IPS-20b (cell line): ENCODE measurements around the gene ING5.
A peak's percentile ranks its signal among the peaks of the same experiment; 100 is the strongest.

Experiments used
- H3K27ac ChIP-seq: one replicate; pipeline ENCODE4 v1.5.1; 2013; ENCODE audit warnings: low read length
- H3K27me3 ChIP-seq: 2 replicates; pipeline ENCODE4 v1.6.1; 2013; ENCODE audit warnings: mild to moderate bottlenecking, low read length, inconsistent platforms; ENCODE audit not compliant: insufficient read depth
- H3K36me3 ChIP-seq: 2 replicates; pipeline ENCODE4 v1.6.1; 2013; ENCODE audit warnings: low read depth, mild to moderate bottlenecking, inconsistent platforms, low read length, moderate library complexity; ENCODE audit not compliant: insufficient read depth
- H3K4me1 ChIP-seq: 2 replicates; pipeline ENCODE4 v1.6.1; 2013; ENCODE audit warnings: mild to moderate bottlenecking, control low read depth, inconsistent platforms, low read length, moderate library complexity; ENCODE audit not compliant: insufficient read depth
- H3K4me3 ChIP-seq: 2 replicates; pipeline ENCODE4 v1.5.1; 2013; ENCODE audit warnings: mild to moderate bottlenecking, low read length, inconsistent platforms
- H3K9ac ChIP-seq: 2 replicates; pipeline ENCODE4 v1.6.1; 2013; ENCODE audit warnings: low read depth, mild to moderate bottlenecking, inconsistent platforms, low read length, moderate library complexity
- H3K9me3 ChIP-seq: 2 replicates; pipeline ENCODE4 v1.6.1; 2013; ENCODE audit warnings: mild to moderate bottlenecking, low read depth, low read length, inconsistent platforms; ENCODE audit not compliant: insufficient read depth

ING5 gene

DNA sequence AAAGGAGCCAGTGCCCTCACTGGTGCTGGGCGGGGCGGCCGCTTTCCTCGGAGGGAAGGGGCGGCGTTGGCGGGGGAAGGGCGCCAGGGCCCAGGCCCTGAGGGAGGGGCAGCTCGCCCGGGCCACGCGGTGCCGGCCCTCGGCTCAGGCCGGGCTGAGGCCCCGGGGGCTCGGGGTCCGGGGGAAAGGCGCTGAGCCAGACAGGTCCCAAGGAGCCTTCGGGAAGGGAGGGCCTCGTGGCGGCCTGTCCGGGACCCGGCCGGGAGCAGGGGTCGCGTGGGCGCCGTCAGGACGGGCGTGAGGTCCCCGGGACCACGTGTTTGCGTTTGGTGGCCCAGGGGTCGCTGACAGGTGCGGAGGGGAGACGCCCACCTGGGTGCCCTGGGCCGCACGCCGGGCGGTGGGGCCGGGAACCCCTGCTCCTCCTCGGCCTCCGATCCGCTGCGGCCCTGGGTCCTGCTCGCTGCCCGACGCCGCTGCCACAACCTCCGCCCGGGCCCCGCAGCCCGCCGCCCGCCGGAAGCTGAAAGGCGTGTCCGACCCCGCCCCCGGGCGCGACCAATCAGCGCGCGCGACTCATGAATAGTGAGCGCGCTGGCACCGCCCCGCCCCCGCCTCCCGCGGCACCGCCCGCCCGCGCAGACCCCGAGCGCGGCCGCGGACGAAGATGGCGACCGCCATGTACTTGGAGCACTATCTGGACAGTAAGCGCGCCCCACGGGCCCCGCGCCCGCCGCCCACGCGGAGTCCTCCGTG lies at the start of gene ING5:
Gene ING5 (plus strand): TSS at position 641 of the 756 bp plus-strand sequence. CDS start 27 bp downstream, at position 668.
- Histone ChIP-seq H3K4me1 (no peaks in the 10 kb centered on the region), H3K27ac (peak within 1 kb of the TSS; percentile 77), H3K4me3 (peak within 1 kb of the TSS; percentile 76), H3K27me3 (no peaks in the 10 kb centered on the region), H3K9me3 (peaks cover 5% of the 10 kb centered on the region), H3K36me3 (peaks cover 27% of the 10 kb centered on the region), H3K9ac (peak within 1 kb of the TSS; percentile 96)

DNA sequence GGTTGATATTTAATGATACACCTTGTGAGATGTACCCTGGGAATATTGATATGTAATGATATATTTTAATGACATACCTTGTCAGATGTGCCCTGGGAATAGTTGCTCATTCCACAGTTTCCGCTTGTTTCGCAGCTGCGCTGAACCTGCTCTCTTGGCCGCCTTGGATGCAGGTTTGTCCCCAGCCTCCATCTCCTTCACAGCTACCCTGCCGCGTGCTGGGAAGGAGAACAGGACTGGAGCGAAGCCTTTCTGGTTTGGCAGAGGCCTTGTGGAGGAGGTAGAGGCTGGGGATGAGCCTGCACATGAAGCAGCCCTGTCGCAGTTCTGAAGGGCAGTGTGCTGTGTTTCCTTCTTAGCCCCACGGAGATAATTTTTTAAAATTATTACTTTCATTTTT lies 49.7 kb upstream of the ING5 start:
- Histone ChIP-seq H3K27me3 (no peaks in the 10 kb centered on the region), H3K36me3 (peaks cover 56% of the 10 kb centered on the region)

DNA sequence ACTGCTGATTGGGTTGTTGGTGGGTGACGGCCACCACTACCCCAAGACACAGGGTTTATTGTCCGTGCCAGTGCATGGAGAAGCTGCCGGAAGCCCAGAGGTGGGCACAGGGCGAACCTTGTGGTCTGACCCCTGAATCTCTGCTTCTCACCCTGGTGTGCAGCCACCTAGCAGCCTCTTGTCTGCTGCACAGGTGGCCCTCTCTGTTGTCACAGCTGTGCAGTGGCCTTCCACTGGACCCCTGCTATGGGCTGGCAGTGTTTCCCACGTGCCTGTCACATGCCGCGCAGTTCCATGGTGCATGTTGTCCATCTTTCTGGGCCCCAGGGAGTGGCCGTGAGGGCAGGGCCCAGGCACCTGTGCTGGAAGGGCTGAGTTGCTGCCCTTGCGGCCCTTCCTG lies 49.1 kb upstream of the ING5 start:
- H3K36me3 ChIP-seq: peaks cover 56% of the 10 kb centered on the region

More for the DNA sequence above, 49.7 kb upstream of the ING5 start:
- Histone ChIP-seq H3K9ac (no peak overlapping the region), H3K9me3 (no peaks in the 10 kb centered on the region), H3K4me3 (no peak overlapping the region), H3K4me1 (peaks cover 10% of the 10 kb centered on the region), H3K27ac (no peak overlapping the region)

DNA sequence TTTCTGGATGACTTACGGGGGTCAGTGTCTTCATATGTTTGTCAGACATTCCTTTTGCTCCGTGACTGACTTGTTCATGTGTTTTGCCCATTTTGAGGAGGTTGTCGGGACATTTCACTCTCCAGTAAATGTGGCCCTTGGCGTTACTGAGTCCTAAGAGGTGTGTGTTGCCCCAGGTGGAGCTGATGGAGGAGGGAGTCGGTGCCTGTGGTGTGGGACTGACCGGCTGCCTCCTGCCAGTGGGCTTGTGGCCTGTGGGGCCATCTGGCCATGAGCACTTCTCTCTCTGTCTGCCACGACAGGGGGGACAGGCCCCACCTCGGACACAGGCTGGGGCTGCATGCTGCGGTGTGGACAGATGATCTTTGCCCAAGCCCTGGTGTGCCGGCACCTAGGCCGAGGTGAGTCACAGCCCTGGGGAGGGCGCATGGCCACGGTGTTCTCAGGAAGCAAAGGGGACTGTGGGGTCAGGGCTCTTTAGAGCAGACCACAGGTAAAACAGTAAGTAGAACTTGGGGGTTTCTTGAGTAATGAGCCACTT lies 48.6 kb upstream of the ING5 start:
- H3K27ac ChIP-seq: no peak overlapping the region
- H3K27me3 ChIP-seq: no peaks in the 10 kb centered on the region
- no peak overlapping the region for H3K4me3 ChIP-seq
- H3K9ac ChIP-seq: no peak overlapping the region
- H3K36me3 ChIP-seq: peaks cover 56% of the 10 kb centered on the region
- no peaks in the 10 kb centered on the region for H3K9me3 ChIP-seq
- H3K4me1 ChIP-seq: peaks cover 10% of the 10 kb centered on the region

More for the DNA sequence above, 49.1 kb upstream of the ING5 start:
- Histone ChIP-seq H3K27ac (no peak overlapping the region), H3K4me3 (no peak overlapping the region), H3K27me3 (no peaks in the 10 kb centered on the region), H3K9ac (no peak overlapping the region), H3K9me3 (no peaks in the 10 kb centered on the region), H3K4me1 (peaks cover 10% of the 10 kb centered on the region)

DNA sequence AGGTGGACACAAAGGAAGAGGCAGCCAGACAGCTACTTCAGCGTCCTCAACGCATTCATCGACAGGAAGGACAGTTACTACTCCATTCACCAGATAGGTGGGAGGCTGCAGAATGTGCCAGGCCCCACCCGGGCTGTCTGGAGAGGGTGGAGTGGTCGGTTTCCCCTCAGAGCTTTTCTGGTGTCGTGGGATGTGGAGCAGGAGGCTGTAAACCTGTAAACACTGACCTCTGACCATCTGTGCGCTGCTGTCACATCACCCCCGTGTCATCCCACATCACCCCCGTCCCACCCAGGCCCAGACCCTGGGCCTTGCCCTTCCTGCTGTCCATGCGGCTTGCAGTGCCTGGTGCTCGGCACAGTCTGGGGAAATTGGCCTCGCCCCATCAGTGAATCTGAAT lies 47.3 kb upstream of the ING5 start:
- Histone ChIP-seq H3K36me3 (peaks cover 69% of the 10 kb centered on the region), H3K9me3 (no peaks in the 10 kb centered on the region), H3K9ac (no peak overlapping the region), H3K4me1 (peaks cover 10% of the 10 kb centered on the region), H3K27me3 (no peaks in the 10 kb centered on the region), H3K4me3 (no peak overlapping the region), H3K27ac (no peak overlapping the region)

DNA sequence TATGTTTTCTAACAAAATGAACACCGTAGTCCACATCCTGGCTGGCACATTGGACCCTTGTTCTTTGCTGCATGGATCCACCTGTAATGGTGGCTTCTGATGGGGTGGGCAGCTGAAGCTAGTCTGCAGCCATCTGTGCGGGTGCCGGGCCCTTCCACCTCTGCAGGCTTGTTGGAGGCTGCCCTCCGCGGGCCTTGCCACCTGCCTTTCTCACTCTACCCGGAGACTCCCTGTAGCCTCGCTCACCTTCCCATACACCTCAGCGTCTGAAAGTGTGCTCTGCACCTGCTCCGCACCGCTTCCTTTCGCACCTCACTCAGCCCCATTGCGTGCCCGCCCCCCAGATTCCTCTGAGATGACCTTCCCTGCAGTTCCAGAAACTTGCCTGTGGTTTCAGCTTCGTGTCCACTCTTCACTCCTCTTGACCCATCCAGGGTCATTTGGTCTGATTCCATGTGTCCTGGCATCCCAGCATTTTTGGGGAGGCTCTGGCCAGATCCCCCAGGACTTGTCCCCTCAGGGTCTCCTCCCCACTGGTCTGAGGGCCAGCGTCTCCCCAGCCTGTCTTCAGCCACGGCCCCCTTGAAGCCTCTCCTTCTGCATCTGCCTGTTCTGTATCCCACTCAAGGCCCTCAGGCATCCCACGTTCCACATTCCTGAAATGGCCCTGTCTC lies 46.2 kb upstream of the ING5 start:
- no peak overlapping the region for H3K27ac ChIP-seq
- no peaks in the 10 kb centered on the region for H3K9me3 ChIP-seq
- H3K9ac ChIP-seq: no peak overlapping the region
- H3K4me3 ChIP-seq: no peak overlapping the region
- H3K4me1 ChIP-seq: peaks cover 2% of the 10 kb centered on the region; the same call in 1 of the 2 replicates
- peaks cover 80% of the 10 kb centered on the region for H3K36me3 ChIP-seq
- no peaks in the 10 kb centered on the region for H3K27me3 ChIP-seq

DNA sequence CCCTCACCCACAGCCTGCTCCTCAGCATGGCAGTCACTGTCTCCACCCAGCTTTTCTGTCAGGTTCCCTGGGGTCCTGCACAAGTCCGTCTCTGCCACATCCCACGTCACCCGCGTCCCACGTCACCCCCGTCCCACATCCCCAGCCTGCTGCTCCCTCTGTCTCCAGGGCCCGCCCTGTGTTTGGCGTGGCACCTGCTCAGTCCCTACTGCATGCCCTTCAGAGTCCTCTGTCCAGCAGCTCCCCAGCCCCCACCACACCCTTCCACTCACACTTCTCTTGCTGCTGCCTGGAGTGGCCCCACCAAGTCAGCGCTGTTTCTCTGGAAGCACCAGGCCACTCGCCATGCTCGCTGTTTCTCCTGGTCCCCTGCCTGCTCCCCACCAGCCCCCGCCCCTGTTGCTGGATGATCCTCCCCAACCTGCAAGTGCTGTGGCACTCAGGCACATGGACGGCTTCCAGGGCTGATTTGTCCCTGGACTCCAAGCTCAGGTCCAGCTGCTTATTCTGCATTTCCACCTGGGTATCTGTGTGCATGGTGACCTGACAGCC lies 45.6 kb upstream of the ING5 start:
- H3K9ac ChIP-seq: no peak overlapping the region
- no peaks in the 10 kb centered on the region for H3K27me3 ChIP-seq
- H3K4me1 ChIP-seq: no peaks in the 10 kb centered on the region
- no peak overlapping the region for H3K27ac ChIP-seq
- peaks cover 80% of the 10 kb centered on the region for H3K36me3 ChIP-seq
- no peak overlapping the region for H3K4me3 ChIP-seq
- H3K9me3 ChIP-seq: no peaks in the 10 kb centered on the region

DNA sequence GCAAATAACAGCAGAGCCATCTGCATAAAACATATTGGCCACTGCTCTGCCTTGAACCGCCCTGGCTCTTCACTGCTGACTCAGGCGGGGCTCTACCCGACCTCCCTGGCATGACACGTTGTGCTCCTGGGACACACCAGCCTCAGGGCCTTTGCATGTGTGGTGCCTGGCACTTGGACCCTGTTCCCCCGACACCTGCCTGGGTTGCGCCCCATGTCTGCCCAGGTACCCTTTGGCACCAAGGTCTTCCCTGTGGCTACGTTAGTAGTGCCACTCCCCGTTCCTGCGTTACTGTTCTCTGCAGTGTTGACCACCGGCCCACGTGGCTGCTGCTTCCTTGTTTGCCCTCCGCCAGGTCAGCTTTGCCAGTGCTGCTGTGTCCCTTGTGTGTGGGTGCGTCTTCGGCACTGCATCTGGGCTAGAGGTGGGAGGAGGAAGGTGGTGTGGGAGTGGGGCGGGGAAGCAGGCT lies 44.0 kb upstream of the ING5 start:
- Histone ChIP-seq H3K4me3 (no peak overlapping the region), H3K36me3 (peaks cover 77% of the 10 kb centered on the region), H3K27ac (no peak overlapping the region), H3K9ac (no peak overlapping the region), H3K9me3 (no peaks in the 10 kb centered on the region), H3K4me1 (no peaks in the 10 kb centered on the region), H3K27me3 (no peaks in the 10 kb centered on the region)

DNA sequence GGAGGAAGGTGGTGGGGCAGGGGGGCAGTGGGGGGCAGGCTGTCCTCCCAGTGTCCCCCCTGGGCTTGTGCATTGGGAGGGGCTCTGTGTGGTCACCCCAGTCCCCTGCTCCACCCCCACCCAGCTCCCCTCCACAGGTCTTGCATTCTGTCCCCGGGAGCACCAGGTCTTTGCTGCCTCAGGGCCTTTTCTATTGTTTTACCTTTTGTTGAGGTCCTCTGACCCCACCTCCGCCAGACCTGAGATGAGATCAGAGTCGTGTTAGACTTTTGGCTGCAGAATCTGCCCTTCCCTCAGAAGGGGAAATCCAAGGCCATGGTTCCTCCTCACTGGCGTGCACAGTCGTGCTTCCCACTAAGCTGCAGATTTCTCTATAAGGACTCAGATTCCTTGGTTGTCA lies 43.5 kb upstream of the ING5 start:
- Histone ChIP-seq H3K4me3 (no peak overlapping the region), H3K27me3 (no peaks in the 10 kb centered on the region), H3K9me3 (no peaks in the 10 kb centered on the region), H3K36me3 (peaks cover 73% of the 10 kb centered on the region), H3K9ac (no peak overlapping the region), H3K27ac (no peak overlapping the region), H3K4me1 (no peaks in the 10 kb centered on the region)

DNA sequence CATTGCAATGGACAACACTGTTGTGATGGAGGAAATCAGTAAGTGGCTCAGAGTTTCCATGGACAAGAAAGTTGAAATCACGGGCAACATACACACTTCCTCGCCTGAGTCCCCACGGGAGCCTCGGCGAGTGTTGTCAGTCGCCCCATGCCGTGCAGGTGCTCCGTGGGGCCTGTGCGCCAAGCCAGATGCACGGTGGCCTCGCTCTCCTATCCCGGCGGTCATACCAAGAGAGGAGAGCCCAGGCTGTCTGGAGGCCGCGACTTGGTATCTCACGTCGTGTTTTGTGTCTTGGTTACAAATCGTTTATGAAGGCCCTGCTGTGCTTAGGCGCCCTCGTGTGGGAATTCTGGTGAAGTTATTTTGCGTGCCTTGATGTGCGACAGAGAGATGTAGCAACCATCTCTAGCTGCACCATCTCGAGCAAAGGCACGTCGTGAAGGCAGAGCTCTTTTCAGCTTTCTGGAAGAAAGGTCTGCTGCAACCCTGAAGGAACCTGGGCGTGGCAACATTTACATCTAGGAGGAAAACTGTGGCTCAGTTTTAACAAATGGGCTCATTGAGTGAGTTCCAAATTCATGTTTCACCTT lies 42.6 kb upstream of the ING5 start:
- H3K4me3 ChIP-seq: no peak overlapping the region
- no peaks in the 10 kb centered on the region for H3K27me3 ChIP-seq
- H3K27ac ChIP-seq: no peak overlapping the region
- H3K9ac ChIP-seq: no peak overlapping the region
- H3K36me3 ChIP-seq: peaks cover 67% of the 10 kb centered on the region
- H3K4me1 ChIP-seq: no peaks in the 10 kb centered on the region
- H3K9me3 ChIP-seq: no peaks in the 10 kb centered on the region

DNA sequence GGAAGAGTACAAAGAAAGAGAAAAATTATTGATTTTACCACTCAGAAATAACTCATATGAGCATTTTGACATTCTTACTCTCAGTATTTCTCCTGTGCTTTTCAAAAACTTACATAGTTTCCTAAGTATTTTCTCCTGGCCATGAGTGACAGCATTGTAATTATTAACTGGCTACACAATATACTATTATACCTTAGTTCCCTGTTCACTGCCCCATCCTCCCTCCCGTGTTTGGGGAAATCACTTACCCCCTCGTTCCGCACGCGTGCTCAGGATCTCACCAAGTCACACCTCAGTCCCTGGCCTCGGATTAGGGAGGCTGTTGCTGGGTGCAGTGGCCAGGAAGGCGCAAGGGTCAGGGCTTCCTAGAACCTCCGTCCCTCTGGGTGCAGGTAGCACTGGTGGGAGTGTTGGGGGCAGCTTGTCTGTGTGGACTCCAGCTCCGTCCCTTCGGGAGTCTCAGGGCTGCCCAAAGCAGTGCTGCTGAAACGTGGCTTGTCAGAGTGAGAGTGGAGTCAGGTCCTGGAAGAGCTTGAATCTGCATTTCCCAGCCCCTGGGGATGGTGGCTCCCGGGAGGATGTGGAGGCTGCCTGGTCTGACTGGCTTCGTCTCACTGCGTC lies 41.1 kb upstream of the ING5 start:
- Histone ChIP-seq H3K4me3 (no peak overlapping the region), H3K4me1 (no peaks in the 10 kb centered on the region), H3K9me3 (no peaks in the 10 kb centered on the region), H3K27me3 (no peaks in the 10 kb centered on the region), H3K27ac (no peak overlapping the region), H3K36me3 (peaks cover 52% of the 10 kb centered on the region), H3K9ac (no peak overlapping the region; the same call in 1 of the 2 replicates)
